Vagina (tissue), 2 donors: Measurements from ENCODE around the gene PTPRD. TPM values are rescaled to one million over a fixed set of nuclear protein-coding genes. Genes with fewer than 3 reads are reported as not detected.

ENCODE experiments used
- DNase-seq, 2 donors: peaks; one replicate each; pipeline ENCODE4 v3.0.0-alpha.2; 2017; ENCODE audit errors: extremely low spot score in 2 of 2
- H3K27ac ChIP-seq: fragments of 200-600 bp; sonication (generic); one replicate; pipeline ENCODE4 v1.5.1; 2019
- H3K27me3 ChIP-seq: fragments of 200-600 bp; sonication (generic); one replicate; pipeline ENCODE4 v1.5.1; 2019
- H3K36me3 ChIP-seq, 2 donors: fragments of 200-600 bp; sonication (generic); one replicate each; pipeline ENCODE4 v1.5.1; 2017 to 2019
- H3K4me1 ChIP-seq: fragments of 200-600 bp; sonication (generic); one replicate; pipeline ENCODE4 v1.5.1; 2019
- H3K4me3 ChIP-seq, 2 donors: fragments of 200-600 bp; sonication (generic); 1 replicate in 1 of 2; 2 replicates in 1 of 2; pipeline ENCODE4 v1.5.1; 2016 to 2019
- H3K9me3 ChIP-seq: fragments of 200-600 bp; sonication (generic); one replicate; pipeline ENCODE4 v1.5.1; 2019
- POLR2A ChIP-seq, 2 donors: fragments of 450-650 bp; IDR thresholded peaks; one replicate each; pipeline ENCODE4 v1.6.1; 2017; ENCODE audit warnings: antibody characterized with exemption in 2 of 2, mild to moderate bottlenecking in 2 of 2, moderate library complexity in 2 of 2
- POLR2AphosphoS5 ChIP-seq, 2 donors: sonication (generic); formaldehyde crosslinking; IDR thresholded peaks; one replicate each; pipeline ENCODE4 v1.9.0; 2017; ENCODE audit warnings: antibody characterized with exemption in 2 of 2, mild to moderate bottlenecking in 2 of 2, low read depth in 1 of 2; ENCODE audit not compliant: insufficient read depth in 1 of 2
- intact Hi-C: fragments of 100-400 bp; cut with DNase I; formaldehyde crosslinking; loops from one replicate; pipeline ENCODE4 v1.15.1; 2023
- total RNA-seq: library from RNA; depleted of rRNA; stranded (reverse); fragments of >200 nt; gene quantifications from one replicate; pipeline ENCODE4 v1.2.3, GENCODE V29; 2016
- TF ChIP-seq, protein P1 (sequence below), 3 experiments: fragments of 450-650 bp in 2 of 3; fragments of 200-600 bp in 1 of 3; sonication (generic) in 1 of 3; IDR thresholded peaks; one replicate each; pipeline ENCODE4 v1.5.1; 2017 to 2019; ENCODE audit warnings: antibody characterized with exemption in 3 of 3, mild to moderate bottlenecking in 2 of 3, moderate library complexity in 2 of 3

PTPRD gene
- total RNA-seq, 1 donor from 2014 or later = 10.3 TPM

DNA sequence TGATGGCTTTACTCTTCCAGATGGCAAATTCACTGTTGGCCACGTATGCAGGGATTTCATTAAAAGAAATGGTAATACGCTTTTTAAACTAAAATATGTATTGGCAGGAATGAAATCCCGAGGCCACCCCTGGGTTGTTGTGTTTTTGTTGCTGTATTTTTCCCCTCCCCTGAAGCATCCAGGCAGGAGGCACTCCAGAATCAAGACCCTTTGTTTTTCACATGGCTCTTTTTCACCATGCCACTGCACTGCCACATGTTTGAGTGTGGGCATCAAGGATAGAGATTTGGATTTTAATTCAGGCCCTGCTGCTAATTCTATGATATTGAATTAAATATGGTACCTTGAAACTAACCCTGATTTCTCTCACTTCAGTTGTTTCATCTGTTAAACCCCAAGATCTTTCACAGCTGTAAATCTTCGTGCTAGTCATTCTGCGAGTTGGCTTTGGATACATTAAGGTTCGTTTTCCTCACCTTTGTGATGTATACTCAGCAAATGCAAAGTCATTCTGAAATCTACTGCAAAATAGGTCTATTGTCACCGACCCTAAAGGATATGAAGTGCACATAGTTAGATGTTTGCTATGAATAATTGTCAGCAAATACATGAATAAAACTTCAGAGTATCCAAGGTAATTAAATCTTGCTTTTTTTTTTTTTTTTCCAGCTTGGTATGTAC is 533.4 kb downstream of the PTPRD start:
- TF ChIP-seq POLR2AphosphoS5 (IDR thresholded peaks at IDR 0.05; ENCODE audit: insufficient read depth in 1 of 2, low read depth in 1 of 2) (no peak), POLR2A (IDR thresholded peaks at IDR 0.05) (no peak)
- TF ChIP-seq, protein P1, sequence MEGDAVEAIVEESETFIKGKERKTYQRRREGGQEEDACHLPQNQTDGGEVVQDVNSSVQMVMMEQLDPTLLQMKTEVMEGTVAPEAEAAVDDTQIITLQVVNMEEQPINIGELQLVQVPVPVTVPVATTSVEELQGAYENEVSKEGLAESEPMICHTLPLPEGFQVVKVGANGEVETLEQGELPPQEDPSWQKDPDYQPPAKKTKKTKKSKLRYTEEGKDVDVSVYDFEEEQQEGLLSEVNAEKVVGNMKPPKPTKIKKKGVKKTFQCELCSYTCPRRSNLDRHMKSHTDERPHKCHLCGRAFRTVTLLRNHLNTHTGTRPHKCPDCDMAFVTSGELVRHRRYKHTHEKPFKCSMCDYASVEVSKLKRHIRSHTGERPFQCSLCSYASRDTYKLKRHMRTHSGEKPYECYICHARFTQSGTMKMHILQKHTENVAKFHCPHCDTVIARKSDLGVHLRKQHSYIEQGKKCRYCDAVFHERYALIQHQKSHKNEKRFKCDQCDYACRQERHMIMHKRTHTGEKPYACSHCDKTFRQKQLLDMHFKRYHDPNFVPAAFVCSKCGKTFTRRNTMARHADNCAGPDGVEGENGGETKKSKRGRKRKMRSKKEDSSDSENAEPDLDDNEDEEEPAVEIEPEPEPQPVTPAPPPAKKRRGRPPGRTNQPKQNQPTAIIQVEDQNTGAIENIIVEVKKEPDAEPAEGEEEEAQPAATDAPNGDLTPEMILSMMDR (IDR thresholded peaks at IDR 0.05) = no peak
- no peak for DNase-seq
- intact Hi-C loops = no loop called here
- H3K4me1 ChIP-seq = no peaks in the 10 kb centered on the region
- no peak overlapping the region for H3K4me3 ChIP-seq
- H3K9me3 ChIP-seq = no peaks in the 10 kb centered on the region
- no peaks in the 10 kb centered on the region for H3K36me3 ChIP-seq
- no peaks in the 10 kb centered on the region for H3K27me3 ChIP-seq
- no peak overlapping the region for H3K27ac ChIP-seq

DNA sequence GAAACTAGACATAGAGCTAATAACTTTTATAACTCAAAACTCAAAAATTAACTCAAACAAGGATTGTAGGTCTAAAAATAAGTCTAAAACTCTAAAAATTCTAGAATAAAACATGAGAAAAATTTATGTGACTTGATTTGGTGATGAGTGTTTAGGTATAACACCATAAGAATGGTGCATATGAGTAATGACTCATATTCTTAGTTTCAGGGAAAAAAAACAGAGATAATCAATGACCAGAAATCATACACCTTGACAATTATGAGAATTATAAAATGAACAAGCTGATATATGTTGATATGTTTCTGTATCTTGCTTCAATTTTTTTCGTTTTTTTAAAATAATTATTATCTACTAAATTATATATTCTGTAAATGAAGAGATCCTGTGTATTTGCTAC is 541.2 kb downstream of the PTPRD start:
- Histone ChIP-seq H3K4me3 (no peak overlapping the region), H3K36me3 (no peaks in the 10 kb centered on the region), H3K4me1 (no peaks in the 10 kb centered on the region), H3K27me3 (no peaks in the 10 kb centered on the region), H3K27ac (no peak overlapping the region), H3K9me3 (no peaks in the 10 kb centered on the region)
- TF ChIP-seq POLR2AphosphoS5 (IDR thresholded peaks at IDR 0.05; ENCODE audit: insufficient read depth in 1 of 2, low read depth in 1 of 2) (no peak), POLR2A (IDR thresholded peaks at IDR 0.05) (no peak)
- TF ChIP-seq, protein P1 (IDR thresholded peaks at IDR 0.05) = no peak
- intact Hi-C loops = no loop called here
- DNase-seq = no peak

DNA sequence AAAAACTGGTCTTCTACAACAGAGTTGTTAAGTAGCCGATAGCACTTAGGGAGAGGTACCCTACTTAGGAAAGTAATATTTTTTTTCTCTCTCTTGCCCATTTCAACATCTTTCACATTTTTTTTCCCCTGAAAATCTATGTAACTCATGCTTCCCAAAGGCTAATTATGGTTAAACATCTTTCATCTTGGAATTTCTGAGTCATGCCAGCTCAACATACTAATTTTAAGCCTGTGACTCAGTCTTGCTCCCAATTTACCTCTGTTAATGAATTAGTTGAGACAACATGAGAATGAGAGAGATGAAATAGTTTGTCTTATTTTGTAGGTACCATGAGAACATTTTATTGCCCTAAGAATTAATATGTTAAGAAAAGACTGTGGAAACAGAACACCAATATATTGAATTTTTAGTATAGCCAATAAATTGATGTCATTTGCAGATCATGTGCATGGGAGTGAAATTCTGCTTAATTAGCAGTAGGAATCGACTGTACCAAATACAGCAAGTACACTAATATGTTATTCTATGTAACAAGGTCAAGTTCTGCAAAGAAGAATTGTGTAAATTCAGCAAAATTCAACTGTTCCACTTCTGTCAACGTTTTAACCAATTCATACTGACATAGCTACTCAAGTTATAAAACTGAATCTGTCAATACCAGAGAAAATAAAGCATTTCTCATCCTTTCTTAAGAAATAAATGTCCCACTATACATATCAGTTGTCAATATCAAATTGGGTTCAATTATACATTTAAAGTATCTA is 550.0 kb downstream of the PTPRD start:
- no peak for DNase-seq
- no peaks in the 10 kb centered on the region for H3K4me1 ChIP-seq
- H3K9me3 ChIP-seq = no peaks in the 10 kb centered on the region
- intact Hi-C loops = no loop called here
- TF ChIP-seq, protein P1 (IDR thresholded peaks at IDR 0.05) = no peak
- TF ChIP-seq POLR2AphosphoS5 (IDR thresholded peaks at IDR 0.05; ENCODE audit: insufficient read depth in 1 of 2, low read depth in 1 of 2) (no peak), POLR2A (IDR thresholded peaks at IDR 0.05) (no peak)
- H3K4me3 ChIP-seq = no peak overlapping the region
- no peak overlapping the region for H3K27ac ChIP-seq
- H3K27me3 ChIP-seq = no peaks in the 10 kb centered on the region
- no peaks in the 10 kb centered on the region for H3K36me3 ChIP-seq

GRCh38 chr9:10059044-10059443 is 553.8 kb downstream of the PTPRD start:
- intact Hi-C loops = no loop called here
- DNase-seq = no peak

More at GRCh38 chr9:10059044-10059443, 553.8 kb downstream of the PTPRD start:
- H3K27me3 ChIP-seq = no peaks in the 10 kb centered on the region
- no peaks in the 10 kb centered on the region for H3K4me1 ChIP-seq
- no peaks in the 10 kb centered on the region for H3K36me3 ChIP-seq
- no peak overlapping the region for H3K27ac ChIP-seq
- H3K9me3 ChIP-seq = no peaks in the 10 kb centered on the region
- TF ChIP-seq POLR2AphosphoS5 (IDR thresholded peaks at IDR 0.05; ENCODE audit: insufficient read depth in 1 of 2, low read depth in 1 of 2) = no peak
- TF ChIP-seq, protein P1 (IDR thresholded peaks at IDR 0.05) = no peak
- TF ChIP-seq POLR2A (IDR thresholded peaks at IDR 0.05) = no peak
- H3K4me3 ChIP-seq = no peak overlapping the region
